HPDE6-E6E7 (cell line): ENCODE results near the gene CD300LB.
"Not testable (repeated sequence)": the region's sequence is repeated elsewhere in the genome, so short reads cannot be mapped to it uniquely, and the experiment has no call there.

Experiments used
- DNase-seq: peaks from one replicate; pipeline ENCODE4 v3.0.0; 2011; ENCODE audit warnings: missing footprints; ENCODE audit errors: extremely low spot score

CD300LB gene

GRCh38 chr17:74531231-74531761 is at the start of gene CD300LB:
Gene CD300LB (minus strand): TSS chr17:74531475. CDS start chr17:74531350, 125 bp downstream.
- DNase-seq, result no peak

- no peak for DNase-seq
Measured at GRCh38 chr17:74579900-74580299, 48.6 kb upstream of the CD300LB start.

GRCh38 chr17:74578979-74579378 is 47.7 kb upstream of the CD300LB start:
- DNase-seq, result no peak

GRCh38 chr17:74574489-74575142 is 43.3 kb upstream of the CD300LB start:
- DNase-seq, result no peak

DNA sequence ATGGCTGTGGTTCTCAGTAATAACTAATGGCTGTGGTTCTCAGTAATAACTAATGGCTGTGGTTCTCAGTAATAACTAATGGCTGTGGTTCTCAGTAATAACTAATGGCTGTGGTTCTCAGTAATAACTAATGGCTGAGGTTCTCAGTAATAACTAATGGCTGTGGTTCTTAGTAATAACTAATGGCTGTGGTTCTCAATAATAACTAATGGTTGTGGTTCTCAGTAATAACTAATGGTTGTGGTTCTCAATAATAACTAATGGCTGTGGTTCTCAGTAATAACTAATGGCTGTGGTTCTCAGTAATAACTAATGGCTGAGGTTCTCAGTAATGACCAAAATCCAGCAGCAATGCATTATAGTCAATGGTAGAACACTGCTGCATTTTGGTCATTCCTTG is 42.4 kb upstream of the CD300LB start:
- DNase-seq, result not testable (repeated sequence)

DNA sequence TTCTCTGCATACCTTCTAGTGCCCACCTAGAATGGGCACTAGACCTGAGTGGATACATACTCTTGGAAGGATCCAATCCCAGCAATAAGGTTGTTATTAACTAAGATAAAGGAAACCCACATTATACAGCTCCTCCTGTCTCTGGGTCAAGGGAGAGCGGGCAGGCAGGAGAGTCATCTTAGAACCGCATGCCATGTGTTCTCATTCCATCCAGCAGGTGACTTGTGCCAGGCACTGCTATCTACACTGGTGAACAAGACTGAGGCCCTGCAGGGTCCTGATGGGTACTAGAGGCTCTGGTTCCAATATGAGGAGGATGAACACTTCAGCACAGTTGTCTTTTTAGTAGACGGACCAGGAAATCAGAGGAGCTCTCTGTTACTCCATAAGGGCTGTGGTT is 41.9 kb upstream of the CD300LB start:
- no peak for DNase-seq

- DNase-seq, result no peak
Measured at GRCh38 chr17:74571621-74572270, 40.5 kb upstream of the CD300LB start.

- peak; percentile 84 for DNase-seq
Measured at GRCh38 chr17:74569020-74570003, 38.0 kb upstream of the CD300LB start.

DNA sequence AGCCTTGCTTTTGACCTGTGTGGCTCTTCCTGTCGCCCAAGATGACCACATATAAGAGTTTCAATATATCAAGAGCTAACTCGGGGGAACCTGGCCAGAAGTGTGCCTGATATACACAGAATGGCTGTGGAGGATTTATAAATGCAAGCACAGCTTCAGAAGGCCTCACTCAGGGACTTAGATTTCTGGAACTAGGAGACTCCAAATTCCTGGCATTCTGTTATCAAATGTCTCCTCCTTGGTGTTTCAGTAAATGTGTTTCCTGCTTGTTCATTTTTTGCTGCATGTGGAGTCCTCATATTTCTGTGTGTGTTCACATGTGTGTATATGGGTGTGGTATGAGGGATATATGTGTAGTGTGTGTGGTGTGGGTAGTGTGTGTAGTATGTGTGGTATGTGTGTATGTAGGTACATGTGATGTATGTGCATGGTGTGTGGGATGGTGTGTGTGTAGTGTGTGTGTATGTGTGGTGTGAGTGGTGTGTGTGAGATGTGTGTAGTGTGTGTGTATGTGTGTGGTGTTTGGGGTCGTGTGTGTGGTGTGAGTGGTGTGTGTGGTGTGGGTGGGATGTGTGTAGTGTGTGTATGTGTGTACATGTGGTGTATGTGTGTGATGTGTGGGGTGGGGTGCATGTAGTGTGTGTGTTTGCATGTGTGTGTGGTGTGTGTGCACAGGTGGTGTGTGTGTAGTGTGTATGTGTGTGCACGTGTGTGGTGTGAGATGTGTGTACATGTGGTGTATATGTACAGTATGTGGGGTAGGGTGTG is 37.0 kb upstream of the CD300LB start:
- DNase-seq, result no peak

DNA sequence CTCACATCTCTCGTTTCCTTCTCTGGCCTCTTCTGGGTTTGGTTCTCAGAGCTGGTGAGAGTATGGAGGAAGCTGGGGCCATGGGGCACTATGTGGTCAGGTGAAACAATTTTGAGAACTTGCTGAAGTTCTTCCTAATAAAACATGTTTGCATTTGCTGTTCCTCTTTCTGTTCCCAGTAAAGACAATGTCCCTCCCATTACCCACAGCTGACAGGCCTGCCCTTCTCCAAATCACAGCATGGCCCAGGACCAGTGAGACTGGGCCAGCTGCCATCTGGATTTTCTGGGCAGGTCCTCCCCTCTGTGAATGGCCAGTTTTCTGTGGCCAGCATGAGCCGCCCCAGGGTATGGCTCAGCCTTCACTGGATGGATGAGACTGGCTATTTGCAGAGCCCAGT is 36.1 kb upstream of the CD300LB start, which contains the start of gene CD300H:
CD300H (minus strand) TSS at position 113 of the 400 bp plus-strand sequence.
- no peak for DNase-seq

GRCh38 chr17:74566132-74566753 is 35.0 kb upstream of the CD300LB start:
- peak; percentile 19 for DNase-seq

GRCh38 chr17:74565126-74565525 is 33.9 kb upstream of the CD300LB start:
- DNase-seq, result no peak

DNA sequence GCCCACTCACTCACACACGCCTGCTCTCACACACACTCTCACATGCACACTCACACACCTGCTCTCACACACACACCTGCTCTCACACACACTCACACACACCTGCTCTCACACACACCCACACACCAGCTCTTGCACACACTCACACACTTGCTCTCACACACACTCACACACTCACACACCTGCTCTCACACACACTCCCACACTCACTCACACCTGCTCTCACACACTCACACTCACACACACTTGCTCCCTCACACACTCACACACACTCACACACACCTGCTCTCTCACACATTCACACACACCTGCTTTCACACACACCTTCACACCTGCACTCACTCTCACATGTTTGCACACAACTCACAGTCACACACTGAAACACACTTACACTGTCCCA is 32.1 kb upstream of the CD300LB start:
- no peak for DNase-seq

GRCh38 chr17:74561586-74561985 is 30.3 kb upstream of the CD300LB start:
- DNase-seq, result no peak

DNA sequence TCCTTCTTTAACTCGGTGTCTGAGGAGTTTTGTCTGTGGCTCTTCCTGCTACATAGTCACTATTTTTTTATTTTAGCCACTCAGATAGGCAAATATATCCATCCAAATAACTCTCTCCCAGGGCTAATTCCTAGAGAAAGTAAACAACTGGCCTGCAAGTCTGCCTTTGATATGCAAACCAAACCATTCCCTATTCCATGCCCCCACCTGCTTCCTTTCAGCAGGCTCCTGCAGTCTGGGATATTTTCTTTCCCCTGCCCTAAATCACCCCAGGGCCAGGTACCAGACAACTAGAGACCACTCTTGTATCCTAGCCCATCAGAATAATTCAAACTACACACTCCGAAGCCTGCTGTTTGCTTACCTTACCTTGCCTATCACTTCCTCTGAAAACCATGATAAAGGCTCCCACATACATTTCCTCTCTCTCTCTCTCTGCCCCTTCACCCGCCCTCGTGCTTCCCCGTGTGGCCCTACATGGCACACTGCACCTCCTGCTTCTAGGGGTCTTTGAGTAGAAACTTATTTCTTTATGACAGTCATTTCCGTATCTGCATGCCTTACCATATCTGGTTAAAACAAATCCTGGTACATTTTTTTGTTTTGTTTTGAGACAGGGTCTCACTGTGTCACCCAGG is 27.7 kb upstream of the CD300LB start:
- DNase-seq, result no peak

GRCh38 chr17:74558402-74558801 is 27.1 kb upstream of the CD300LB start:
- DNase-seq, result not testable (repeated sequence)

DNA sequence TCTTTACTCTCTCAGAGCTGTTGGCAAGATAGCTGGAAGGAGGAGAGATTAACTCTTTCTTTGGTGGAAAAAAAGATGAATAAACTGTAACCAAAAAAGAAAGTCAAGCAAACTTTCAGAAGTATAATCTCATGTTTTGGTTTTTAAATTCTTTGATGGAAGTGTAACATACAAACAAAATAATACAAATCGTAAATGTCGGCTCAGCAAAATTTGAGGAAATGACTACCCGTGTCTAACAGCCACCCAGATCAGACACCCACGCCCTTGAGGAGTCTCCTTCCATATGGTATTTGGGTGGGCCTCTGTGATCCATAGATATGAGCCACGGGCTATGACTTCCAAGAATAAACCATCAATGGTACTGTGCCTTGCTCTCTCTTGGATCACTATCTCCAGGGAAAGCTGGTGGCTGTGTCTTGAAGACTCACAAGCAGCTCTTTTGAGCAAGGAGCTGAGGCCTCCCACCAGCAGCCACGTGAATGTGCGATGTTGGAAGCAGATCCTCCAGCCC is 24.2 kb upstream of the CD300LB start:
- DNase-seq, result no peak

- no peak for DNase-seq
Measured at GRCh38 chr17:74554909-74555308, 23.6 kb upstream of the CD300LB start.

DNA sequence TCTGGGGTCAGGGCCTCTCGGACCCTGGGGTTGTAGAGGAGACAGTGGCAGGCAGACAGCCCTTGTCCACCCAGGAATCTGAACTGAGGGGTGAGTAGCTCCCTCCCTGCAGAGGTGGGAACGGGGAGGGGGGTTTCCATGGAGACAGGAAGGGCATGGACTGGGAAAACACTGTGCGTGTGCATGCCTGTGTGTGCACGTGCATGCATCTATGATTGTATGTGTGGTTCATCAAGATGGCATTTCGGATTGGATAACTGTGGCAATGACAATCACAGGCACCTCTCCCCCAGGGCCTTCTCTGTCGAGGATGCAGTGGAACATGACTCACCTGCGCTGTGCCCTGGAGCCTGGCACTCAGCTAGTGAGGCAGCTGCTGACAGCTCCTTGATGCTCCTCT is 20.8 kb upstream of the CD300LB start:
- DNase-seq, result peak; percentile 84

DNA sequence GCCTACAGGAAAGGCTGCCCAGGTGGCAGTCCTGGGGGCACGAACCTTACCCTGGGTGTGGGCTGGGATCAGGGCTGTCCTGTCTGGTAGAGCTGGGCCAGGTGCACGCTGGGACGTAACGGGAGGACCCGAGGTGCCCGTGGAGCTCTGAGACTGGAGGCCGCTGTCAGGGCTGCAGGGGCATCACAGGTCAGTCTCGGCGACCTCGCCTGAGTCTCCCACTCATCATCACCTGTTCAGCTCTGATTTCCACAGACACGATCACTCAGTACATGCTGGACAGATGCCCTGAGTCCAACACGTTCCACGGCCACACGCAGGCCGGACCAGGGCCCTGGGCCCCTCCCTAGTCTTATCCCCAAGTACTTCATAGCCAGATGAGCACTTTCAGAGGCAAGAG is 19.3 kb upstream of the CD300LB start:
- no peak for DNase-seq
